Mucosa of descending colon (tissue), 3 donors: ENCODE data around the gene LEUTX. TPM values are rescaled to one million over a fixed set of nuclear protein-coding genes. Genes with fewer than 3 reads are reported as not detected.

Experiments
- ATAC-seq: fragments of 200-7000 bp; cut with Tn5 transposase; one replicate; pipeline ENCODE4 v1.9.1; 2020; ENCODE audit warnings: mild to moderate bottlenecking, moderate library complexity
- DNase-seq, 3 donors: peaks; one replicate each; pipeline ENCODE4 v3.0.0-alpha.2; 2020
- H3K36me3 ChIP-seq: fragments of 200-600 bp; one replicate; pipeline ENCODE4 v1.8.0; 2021; ENCODE audit warnings: low read depth, mild to moderate bottlenecking
- H3K4me1 ChIP-seq: fragments of 200-600 bp; one replicate; pipeline ENCODE4 v1.8.0; 2021; ENCODE audit warnings: low read depth, mild to moderate bottlenecking
- H3K4me3 ChIP-seq: fragments of 200-600 bp; one replicate; pipeline ENCODE4 v1.8.0; 2021; ENCODE audit warnings: mild to moderate bottlenecking
- H3K9me3 ChIP-seq: fragments of 200-600 bp; one replicate; pipeline ENCODE4 v1.8.0; 2021; ENCODE audit warnings: mild to moderate bottlenecking
- CTCF ChIP-seq: fragments of 200-600 bp; IDR thresholded peaks from one replicate; pipeline ENCODE4 v1.8.0; 2022; ENCODE audit warnings: antibody characterized with exemption, mild to moderate bottlenecking
- intact Hi-C, 2 donors: fragments of 100-400 bp; cut with DNase I in 1 of 2; cut with micrococcal nuclease in 1 of 2; formaldehyde crosslinking; loops; one replicate each; pipeline versions ENCODE4 v1.11.0 to v1.11.1; 2022; cut with DNase I, micrococcal nuclease
- total RNA-seq, 3 donors: library from RNA; stranded (reverse); fragmentation: NEBNext Ultra II Directional in 2 of 3; extraction: Animal tissue kit (Norgen Biotek cat#: 25700) in 2 of 3; gene quantifications; one replicate each; pipeline versions ENCODE4 v1.2.1 to v1.2.4, GENCODE V29; 2021 to 2023
- donor health status: DM: no; HTN: no; CAD: no; lungs with moderate emphysema.
- donor health status: DM: no; HTN: no; CAD: no.
- donor health status: DM: no; HTN: yes; CAD: no.

Gene LEUTX
- total RNA-seq, 3 donors from 2014 or later, result not detected

DNA sequence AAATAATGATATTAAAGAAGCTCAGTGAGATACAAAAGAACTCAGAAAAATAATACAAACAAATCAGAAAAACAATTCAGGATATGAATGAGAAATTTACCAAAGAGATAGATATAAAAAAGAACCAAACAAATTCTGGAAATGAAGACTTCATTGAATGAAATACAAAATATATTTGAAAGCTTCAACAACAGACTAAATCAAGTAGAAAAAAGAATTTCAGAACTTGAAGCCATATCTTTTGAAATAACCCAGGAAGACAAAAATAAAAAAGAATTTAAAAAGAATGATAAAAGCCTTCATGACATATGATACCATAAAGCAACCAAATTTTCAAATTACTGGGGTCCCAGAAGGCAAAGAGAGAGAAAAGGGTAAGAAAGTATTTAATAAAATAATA is 9.6 kb downstream of the LEUTX start:
- TF ChIP-seq CTCF, result no peak
- ATAC-seq (no peak), DNase-seq (no peak)
- intact Hi-C loops, result no loop called here
- Histone ChIP-seq H3K36me3 (no peaks in the 10 kb centered on the region), H3K4me1 (no peaks in the 10 kb centered on the region), H3K4me3 (no peak overlapping the region), H3K9me3 (peaks cover 5% of the 10 kb centered on the region)

- H3K4me3 ChIP-seq, result no peak overlapping the region
- no peaks in the 10 kb centered on the region for H3K4me1 ChIP-seq
- ATAC-seq, result peak; percentile 95
- peak; percentile 77 for TF ChIP-seq CTCF
- no peaks in the 10 kb centered on the region for H3K36me3 ChIP-seq
- DNase-seq, result peak; percentile 66 to 82 (median 77)
- H3K9me3 ChIP-seq, result peaks cover 5% of the 10 kb centered on the region
- intact Hi-C loops, result no loop called here
Measured at GRCh38 chr19:39792999-39793546, 14.4 kb downstream of the LEUTX start.

DNA sequence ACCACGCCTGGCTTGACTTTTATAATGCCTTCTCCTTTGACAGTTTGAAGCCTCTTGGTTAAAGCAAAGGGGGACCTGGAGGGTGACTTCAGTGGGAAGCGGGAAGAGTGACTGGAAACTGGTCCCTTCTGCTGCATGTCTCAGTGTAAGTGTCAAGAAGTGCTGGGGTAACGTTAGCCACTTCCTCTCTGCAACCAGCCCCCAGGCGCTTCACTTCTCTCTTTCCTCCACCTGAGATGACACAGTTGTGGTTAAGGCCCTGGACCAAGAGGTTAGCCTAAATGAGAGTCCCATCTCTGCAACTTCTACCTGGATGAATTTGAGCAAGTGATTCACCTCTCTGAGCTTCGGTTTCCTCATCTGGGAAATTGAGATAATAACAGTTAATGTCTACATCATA is 16.3 kb downstream of the LEUTX start:
- no peaks in the 10 kb centered on the region for H3K36me3 ChIP-seq
- H3K4me3 ChIP-seq, result no peak overlapping the region
- no peak for TF ChIP-seq CTCF
- DNase-seq (no peak), ATAC-seq (no peak)
- no peaks in the 10 kb centered on the region for H3K4me1 ChIP-seq
- intact Hi-C loops, result no loop called here
- no peaks in the 10 kb centered on the region for H3K9me3 ChIP-seq

- intact Hi-C loops, result no loop called here
- Histone ChIP-seq H3K4me1 (no peaks in the 10 kb centered on the region), H3K36me3 (no peaks in the 10 kb centered on the region), H3K9me3 (no peaks in the 10 kb centered on the region), H3K4me3 (no peak overlapping the region)
- no peak for TF ChIP-seq CTCF
- ATAC-seq (no peak), DNase-seq (no peak)
Measured at GRCh38 chr19:39796000-39796498, 17.4 kb downstream of the LEUTX start.

DNA sequence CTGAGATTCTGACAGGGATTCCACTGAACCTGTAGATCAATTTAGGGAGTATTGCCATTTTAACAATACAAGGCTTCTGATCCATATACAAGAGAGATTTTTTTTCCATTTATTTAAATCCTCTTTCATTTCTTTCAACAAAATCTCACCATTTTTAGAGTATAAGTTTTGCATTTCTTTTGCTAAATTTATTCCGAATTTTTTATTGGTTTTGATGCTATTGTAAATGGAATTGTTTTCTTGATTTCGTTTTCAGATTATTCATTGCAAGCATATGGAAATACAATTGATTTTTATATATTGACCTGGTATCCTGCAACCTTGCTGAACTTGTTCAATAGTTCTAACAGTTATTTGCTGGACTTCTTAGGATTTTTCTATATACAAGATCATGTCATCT is 18.4 kb downstream of the LEUTX start:
- no peak for TF ChIP-seq CTCF
- intact Hi-C loops, result no loop called here
- Histone ChIP-seq H3K9me3 (no peaks in the 10 kb centered on the region), H3K4me1 (no peaks in the 10 kb centered on the region), H3K4me3 (no peak overlapping the region), H3K36me3 (no peaks in the 10 kb centered on the region)
- no peak for ATAC-seq
- no peak for DNase-seq

GRCh38 chr19:39802958-39803357 is 24.3 kb downstream of the LEUTX start:
- no peaks in the 10 kb centered on the region for H3K36me3 ChIP-seq

More at GRCh38 chr19:39802958-39803357, 24.3 kb downstream of the LEUTX start:
- H3K9me3 ChIP-seq, result no peaks in the 10 kb centered on the region
- intact Hi-C loops, result no loop called here
- DNase-seq (no peak), ATAC-seq (no peak)
- H3K4me3 ChIP-seq, result no peak overlapping the region
- no peak for TF ChIP-seq CTCF
- no peaks in the 10 kb centered on the region for H3K4me1 ChIP-seq
